ENCODE results near the gene GPC6. TPM values are rescaled to one million over a fixed set of nuclear protein-coding genes. Genes with fewer than 3 reads are reported as not detected.

GPC6 gene
- total RNA-seq, 1 experiment from 2014 or later: 0.22 TPM

DNA sequence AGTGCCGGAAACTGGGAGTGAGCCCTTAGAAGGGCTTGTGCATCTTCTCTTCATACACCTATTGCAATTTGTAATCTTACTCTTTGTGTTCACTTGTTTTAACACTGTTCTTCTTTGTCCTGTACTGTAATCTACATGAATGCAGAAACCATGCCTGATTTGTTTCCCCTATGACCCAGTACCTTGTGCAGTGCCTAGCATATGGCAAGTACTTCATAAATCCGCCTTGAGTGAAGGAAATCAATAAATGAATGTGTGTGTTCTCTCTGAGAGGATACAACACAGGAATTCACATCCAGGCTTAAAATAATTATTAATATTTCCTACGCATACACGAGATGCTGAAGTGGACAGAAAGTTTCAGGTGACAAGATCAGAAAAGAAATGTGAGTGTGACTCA is 172.6 kb downstream of the GPC6 start:
- CTCF ChIA-PET: no interaction called here
- TF ChIP-seq, protein P1, sequence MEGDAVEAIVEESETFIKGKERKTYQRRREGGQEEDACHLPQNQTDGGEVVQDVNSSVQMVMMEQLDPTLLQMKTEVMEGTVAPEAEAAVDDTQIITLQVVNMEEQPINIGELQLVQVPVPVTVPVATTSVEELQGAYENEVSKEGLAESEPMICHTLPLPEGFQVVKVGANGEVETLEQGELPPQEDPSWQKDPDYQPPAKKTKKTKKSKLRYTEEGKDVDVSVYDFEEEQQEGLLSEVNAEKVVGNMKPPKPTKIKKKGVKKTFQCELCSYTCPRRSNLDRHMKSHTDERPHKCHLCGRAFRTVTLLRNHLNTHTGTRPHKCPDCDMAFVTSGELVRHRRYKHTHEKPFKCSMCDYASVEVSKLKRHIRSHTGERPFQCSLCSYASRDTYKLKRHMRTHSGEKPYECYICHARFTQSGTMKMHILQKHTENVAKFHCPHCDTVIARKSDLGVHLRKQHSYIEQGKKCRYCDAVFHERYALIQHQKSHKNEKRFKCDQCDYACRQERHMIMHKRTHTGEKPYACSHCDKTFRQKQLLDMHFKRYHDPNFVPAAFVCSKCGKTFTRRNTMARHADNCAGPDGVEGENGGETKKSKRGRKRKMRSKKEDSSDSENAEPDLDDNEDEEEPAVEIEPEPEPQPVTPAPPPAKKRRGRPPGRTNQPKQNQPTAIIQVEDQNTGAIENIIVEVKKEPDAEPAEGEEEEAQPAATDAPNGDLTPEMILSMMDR (IDR thresholded peaks at IDR 0.05 in 2 of 3, conservative IDR thresholded peaks at IDR 0.05 in 1 of 3; ENCODE audit: borderline replicate concordance in 1 of 3, insufficient read depth in 1 of 3, low read depth in 2 of 3, low read length in 2 of 3): no peak
- TF ChIP-seq POLR2A (IDR thresholded peaks at IDR 0.05; ENCODE audit: borderline replicate concordance, extremely low read depth, insufficient read depth, insufficient read length): no peak
- H4K20me1 ChIP-seq (ENCODE audit: insufficient read depth): no peaks in the 10 kb centered on the region
- POLR2A ChIA-PET: no interaction called here
- no peak overlapping the region for H3K9ac ChIP-seq (ENCODE audit: low read length)
- no peaks in the 10 kb centered on the region for H3K79me2 ChIP-seq (ENCODE audit: insufficient read depth, low read length)
- H3K4me2 ChIP-seq (ENCODE audit: low read length): no peak overlapping the region
- no peaks in the 10 kb centered on the region for H3K27me3 ChIP-seq (ENCODE audit: insufficient read depth, low read length)
- H3K36me3 ChIP-seq (ENCODE audit: control insufficient read depth in 1 of 2, insufficient read depth in 2 of 2, low read length in 2 of 2): no peaks in the 10 kb centered on the region
- no peak overlapping the region for H3K4me3 ChIP-seq (replicated peaks in 1 of 2; ENCODE audit: low read depth in 1 of 2, low read length in 2 of 2)
- no peaks in the 10 kb centered on the region for H3K4me1 ChIP-seq (ENCODE audit: control insufficient read depth in 1 of 2, insufficient read depth in 2 of 2, low read length in 2 of 2)
- peaks cover 29% of the 10 kb centered on the region in 2 experiments; a peak in 2 of 4 replicates for H3K9me3 ChIP-seq (ENCODE audit: control insufficient read depth in 1 of 2, insufficient read depth in 1 of 2, low read depth in 1 of 2, low read length in 2 of 2)
- H2AFZ ChIP-seq (ENCODE audit: low read depth, low read length, poor library complexity, severe bottlenecking): no peak overlapping the region
- intact Hi-C loops (cut with micrococcal nuclease): no loop called here
- H3K9me2 ChIP-seq (ENCODE audit: insufficient read depth): no peaks in the 10 kb centered on the region
- no TSS peak for BruUV-seq (replicated peaks)
- no peak for DNase-seq (ENCODE audit: low read depth, low spot score)
- H3K27ac ChIP-seq (ENCODE audit: low read depth, low read length): no peak overlapping the region
- RAD21 ChIA-PET (ENCODE audit: low non-redundant PET in 1 of 2, low total read pairs in 2 of 2, uncharacterized antibody in 2 of 2, unreplicated experiment in 2 of 2): no interaction called here
- ATAC-seq: no peak

DNA sequence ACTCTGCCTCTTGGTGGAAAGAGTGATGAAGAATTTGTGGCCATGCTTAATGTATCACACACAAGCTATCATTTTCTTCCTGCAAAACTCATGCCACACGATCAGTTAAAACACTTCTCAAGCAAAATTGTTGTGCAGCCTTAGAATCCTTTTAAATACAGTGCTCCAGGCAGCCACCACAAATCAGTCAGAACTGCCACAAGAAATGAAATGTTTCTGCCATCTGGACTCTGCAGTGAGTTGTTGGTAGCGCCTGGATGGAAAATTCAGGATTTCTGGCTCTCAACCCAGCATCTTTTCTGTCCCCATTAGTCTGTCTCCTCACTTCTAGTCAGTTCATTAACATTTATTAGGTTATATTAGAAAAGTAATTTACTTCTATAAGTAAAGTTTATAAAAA is 179.5 kb downstream of the GPC6 start:
- Histone ChIP-seq H3K27me3 (ENCODE audit: insufficient read depth, low read length) (no peaks in the 10 kb centered on the region), H3K79me2 (ENCODE audit: insufficient read depth, low read length) (no peaks in the 10 kb centered on the region), H3K9ac (ENCODE audit: low read length) (no peak overlapping the region), H4K20me1 (ENCODE audit: insufficient read depth) (no peaks in the 10 kb centered on the region), H3K9me2 (ENCODE audit: insufficient read depth) (no peaks in the 10 kb centered on the region), H3K36me3 (ENCODE audit: control insufficient read depth in 1 of 2, insufficient read depth in 2 of 2, low read length in 2 of 2) (no peaks in the 10 kb centered on the region), H3K4me1 (ENCODE audit: control insufficient read depth in 1 of 2, insufficient read depth in 2 of 2, low read length in 2 of 2) (no peaks in the 10 kb centered on the region), H2AFZ (ENCODE audit: low read depth, low read length, poor library complexity, severe bottlenecking) (no peak overlapping the region), H3K9me3 (ENCODE audit: control insufficient read depth in 1 of 2, insufficient read depth in 1 of 2, low read depth in 1 of 2, low read length in 2 of 2) (peaks cover 18% of the 10 kb centered on the region in 2 experiments; a peak in 3 of 4 replicates), H3K4me2 (ENCODE audit: low read length) (no peak overlapping the region), H3K4me3 (replicated peaks in 1 of 2; ENCODE audit: low read depth in 1 of 2, low read length in 2 of 2) (no peak overlapping the region), H3K27ac (ENCODE audit: low read depth, low read length) (no peak overlapping the region)
- intact Hi-C loops (cut with micrococcal nuclease): no loop called here
- POLR2A ChIA-PET: no interaction called here
- no peak for DNase-seq (ENCODE audit: low read depth, low spot score)
- RAD21 ChIA-PET (ENCODE audit: low non-redundant PET in 1 of 2, low total read pairs in 2 of 2, uncharacterized antibody in 2 of 2, unreplicated experiment in 2 of 2): no interaction called here
- TF ChIP-seq JUND (IDR thresholded peaks at IDR 0.05) (no peak), RAD21 (IDR thresholded peaks at IDR 0.05; ENCODE audit: low read depth) (no peak), EZH2phosphoT487 (IDR thresholded peaks at IDR 0.05; ENCODE audit: borderline replicate concordance) (no peak), FOSL1 (IDR thresholded peaks at IDR 0.05; ENCODE audit: low read depth) (no peak), ZFX (IDR thresholded peaks at IDR 0.05) (no peak), SRF (IDR thresholded peaks at IDR 0.05; ENCODE audit: low read depth) (no peak), YY1 (IDR thresholded peaks at IDR 0.05; ENCODE audit: extremely low read depth, insufficient replicate concordance, low read depth, low read length) (no peak), EGR1 (IDR thresholded peaks at IDR 0.05; ENCODE audit: low read depth) (no peak), POLR2A (IDR thresholded peaks at IDR 0.05; ENCODE audit: borderline replicate concordance, extremely low read depth, insufficient read depth, insufficient read length) (no peak), ZNF274 (IDR thresholded peaks at IDR 0.05; ENCODE audit: low read depth, low read length) (no peak), CEBPB (IDR thresholded peaks at IDR 0.05; ENCODE audit: low read depth) (no peak)
- TF ChIP-seq, protein P2, sequence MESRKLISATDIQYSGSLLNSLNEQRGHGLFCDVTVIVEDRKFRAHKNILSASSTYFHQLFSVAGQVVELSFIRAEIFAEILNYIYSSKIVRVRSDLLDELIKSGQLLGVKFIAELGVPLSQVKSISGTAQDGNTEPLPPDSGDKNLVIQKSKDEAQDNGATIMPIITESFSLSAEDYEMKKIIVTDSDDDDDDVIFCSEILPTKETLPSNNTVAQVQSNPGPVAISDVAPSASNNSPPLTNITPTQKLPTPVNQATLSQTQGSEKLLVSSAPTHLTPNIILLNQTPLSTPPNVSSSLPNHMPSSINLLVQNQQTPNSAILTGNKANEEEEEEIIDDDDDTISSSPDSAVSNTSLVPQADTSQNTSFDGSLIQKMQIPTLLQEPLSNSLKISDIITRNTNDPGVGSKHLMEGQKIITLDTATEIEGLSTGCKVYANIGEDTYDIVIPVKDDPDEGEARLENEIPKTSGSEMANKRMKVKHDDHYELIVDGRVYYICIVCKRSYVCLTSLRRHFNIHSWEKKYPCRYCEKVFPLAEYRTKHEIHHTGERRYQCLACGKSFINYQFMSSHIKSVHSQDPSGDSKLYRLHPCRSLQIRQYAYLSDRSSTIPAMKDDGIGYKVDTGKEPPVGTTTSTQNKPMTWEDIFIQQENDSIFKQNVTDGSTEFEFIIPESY (IDR thresholded peaks at IDR 0.05; ENCODE audit: extremely low read depth, insufficient replicate concordance, low read length): no peak
- TF ChIP-seq, protein P3, sequence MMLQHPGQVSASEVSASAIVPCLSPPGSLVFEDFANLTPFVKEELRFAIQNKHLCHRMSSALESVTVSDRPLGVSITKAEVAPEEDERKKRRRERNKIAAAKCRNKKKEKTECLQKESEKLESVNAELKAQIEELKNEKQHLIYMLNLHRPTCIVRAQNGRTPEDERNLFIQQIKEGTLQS (IDR thresholded peaks at IDR 0.05): no peak
- ATAC-seq: no peak
- CTCF ChIA-PET: no interaction called here
- no TSS peak for BruUV-seq (replicated peaks)
